ENCODE results near the gene MINK1.
A peak's percentile ranks its signal among the peaks of the same experiment; 100 is the strongest.

Gene MINK1

DNA sequence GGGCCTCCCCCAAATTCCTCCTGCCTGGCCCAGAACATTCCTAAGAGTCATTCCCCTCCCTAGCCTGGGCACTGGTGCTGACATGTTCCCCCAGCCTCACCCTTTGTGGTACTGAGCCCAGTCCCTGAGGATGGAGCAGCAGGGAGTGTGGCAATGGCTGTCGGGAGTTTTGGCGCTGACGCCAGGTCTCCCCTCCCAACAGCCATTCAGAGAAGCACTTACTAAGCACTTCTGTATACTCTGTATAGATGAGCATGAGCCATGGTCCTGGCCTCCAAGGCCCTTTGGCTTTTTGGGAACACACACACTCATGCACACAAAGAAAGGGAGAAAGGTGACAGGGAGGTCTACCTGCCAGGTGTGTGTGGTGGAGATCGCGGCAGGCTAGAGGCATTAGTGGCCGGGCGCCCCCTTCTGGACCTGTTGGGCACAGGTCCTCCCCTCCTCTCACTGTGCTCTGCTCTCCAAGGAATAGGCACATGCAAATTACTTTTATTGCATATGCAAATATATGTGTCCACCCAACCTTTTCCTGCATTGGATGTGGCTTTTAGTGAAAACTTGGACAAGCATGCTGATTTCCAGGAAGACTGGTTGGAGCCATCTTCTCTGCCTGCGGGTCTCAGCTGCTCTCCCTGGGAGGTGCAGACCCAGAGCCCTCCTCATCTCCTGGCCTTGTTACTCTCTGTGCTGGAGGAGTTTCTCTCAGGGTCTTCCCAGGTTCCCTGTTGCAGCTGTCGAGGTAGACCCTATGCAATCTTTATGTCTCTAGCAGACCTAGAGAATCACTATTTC lies 48.8 kb downstream of the MINK1 start:
- peak; percentile 37 for DNase-seq

DNA sequence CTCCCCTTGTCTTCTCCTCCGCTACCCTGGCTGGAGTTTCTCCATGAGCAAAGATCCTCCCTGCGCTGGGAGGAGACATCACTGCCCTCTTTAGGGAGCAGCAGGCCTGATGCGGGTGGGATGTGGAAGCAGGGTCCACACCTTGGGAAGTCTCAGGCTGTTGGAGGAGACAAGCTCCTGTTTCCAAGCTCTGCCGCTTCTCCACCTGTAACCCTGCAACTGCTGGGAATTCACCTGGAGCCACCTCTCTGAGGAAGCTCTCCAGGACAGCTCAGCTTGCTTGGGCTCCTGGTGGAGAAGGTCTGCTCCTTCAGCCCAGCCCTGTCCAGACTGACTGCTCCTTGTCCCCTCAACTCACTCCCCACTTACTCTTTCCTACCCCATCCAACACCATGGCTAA lies 51.3 kb downstream of the MINK1 start:
- no peak for DNase-seq

- no peak for DNase-seq
Measured at GRCh38 chr17:4886830-4887229, 53.7 kb downstream of the MINK1 start.

GRCh38 chr17:4887581-4887980 lies 54.4 kb downstream of the MINK1 start:
- no peak for DNase-seq

- no peak for DNase-seq
Measured at GRCh38 chr17:4891411-4892410, 58.6 kb downstream of the MINK1 start.

DNA sequence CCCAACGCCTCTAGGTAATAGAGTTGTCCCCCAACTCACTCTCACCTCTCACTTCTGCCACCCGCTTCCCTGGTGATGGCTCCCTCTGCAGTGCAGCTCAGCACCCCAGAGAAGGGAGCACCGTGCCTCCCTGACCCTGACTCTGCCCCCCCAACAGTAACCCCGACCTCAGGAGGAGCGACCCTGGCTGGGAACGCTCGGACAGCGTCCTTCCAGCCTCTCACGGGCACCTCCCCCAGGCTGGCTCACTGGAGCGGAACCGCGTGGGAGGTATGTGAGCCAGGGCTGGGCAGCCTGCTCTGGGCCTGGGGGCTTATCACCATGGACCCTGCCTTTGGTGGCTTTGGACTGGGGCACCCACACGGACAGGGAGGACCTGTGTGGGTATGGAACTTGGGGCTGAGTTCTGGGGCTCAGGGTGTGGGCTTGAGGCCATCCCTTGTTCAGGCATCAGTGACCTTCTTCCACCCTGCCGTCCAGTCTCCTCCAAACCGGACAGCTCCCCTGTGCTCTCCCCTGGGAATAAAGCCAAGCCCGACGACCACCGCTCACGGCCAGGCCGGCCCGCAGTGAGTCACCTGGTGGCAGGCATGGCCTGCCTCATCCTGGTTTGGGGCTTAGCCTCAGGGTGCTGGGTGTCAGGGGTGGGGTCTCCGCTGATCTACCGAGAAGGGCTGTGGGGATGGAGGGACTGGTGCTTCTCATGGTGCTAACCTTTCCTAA lies 59.5 kb downstream of the MINK1 start:
- no peak for DNase-seq

DNA sequence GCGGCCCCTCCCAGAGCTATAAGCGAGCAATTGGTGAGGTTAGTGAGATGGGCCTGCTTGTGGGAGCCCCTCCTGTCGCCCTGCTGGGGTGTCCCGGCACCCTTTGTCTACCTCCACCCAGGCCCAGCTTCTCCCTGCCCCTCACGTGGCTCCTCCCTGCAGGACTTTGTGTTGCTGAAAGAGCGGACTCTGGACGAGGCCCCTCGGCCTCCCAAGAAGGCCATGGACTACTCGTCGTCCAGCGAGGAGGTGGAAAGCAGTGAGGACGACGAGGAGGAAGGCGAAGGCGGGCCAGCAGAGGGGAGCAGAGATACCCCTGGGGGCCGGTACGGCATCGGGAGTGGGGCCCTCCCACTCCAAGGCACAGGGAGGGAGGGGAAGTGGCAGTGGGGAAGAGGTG lies 60.1 kb downstream of the MINK1 start:
- no peak for DNase-seq

DNA sequence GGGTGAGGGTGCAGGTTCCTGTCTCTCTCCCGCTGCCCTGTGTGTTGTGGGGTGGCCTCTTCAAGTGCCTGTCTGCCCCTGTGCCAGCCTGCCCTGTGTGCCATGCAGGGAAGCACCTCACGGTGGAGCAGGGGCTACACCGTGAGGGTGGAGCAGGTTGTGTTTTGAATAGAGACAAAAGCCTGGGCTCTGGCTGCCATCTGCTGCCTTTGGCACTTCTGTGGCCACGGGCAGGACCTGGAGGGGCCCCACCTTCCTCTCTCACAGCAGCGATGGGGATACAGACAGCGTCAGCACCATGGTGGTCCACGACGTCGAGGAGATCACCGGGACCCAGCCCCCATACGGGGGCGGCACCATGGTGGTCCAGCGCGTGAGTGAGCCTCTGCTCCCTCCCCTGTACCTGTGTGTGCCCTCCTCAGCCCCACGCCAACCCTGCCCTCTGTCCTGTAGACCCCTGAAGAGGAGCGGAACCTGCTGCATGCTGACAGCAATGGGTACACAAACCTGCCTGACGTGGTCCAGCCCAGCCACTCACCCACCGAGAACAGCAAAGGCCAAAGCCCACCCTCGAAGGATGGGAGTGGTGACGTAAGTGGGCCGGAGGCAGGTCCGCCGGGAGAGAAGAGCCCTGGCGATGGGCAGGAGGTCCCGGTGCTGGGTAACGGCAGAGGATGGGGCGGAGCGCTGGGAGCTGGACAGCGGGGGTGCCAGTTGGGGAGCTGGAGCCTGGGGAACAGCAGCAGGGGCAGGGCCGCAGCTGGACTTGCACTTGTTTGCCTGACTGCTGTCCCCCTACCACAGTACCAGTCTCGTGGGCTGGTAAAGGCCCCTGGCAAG lies 60.8 kb downstream of the MINK1 start:
- no peak for DNase-seq

- DNase-seq, result no peak
Measured at GRCh38 chr17:4895121-4895520, 62.0 kb downstream of the MINK1 start.

GRCh38 chr17:4895657-4896331 lies 62.7 kb downstream of the MINK1 start:
- no peak for DNase-seq

- DNase-seq, result no peak
Measured at GRCh38 chr17:4896332-4897197, 63.4 kb downstream of the MINK1 start.

DNA sequence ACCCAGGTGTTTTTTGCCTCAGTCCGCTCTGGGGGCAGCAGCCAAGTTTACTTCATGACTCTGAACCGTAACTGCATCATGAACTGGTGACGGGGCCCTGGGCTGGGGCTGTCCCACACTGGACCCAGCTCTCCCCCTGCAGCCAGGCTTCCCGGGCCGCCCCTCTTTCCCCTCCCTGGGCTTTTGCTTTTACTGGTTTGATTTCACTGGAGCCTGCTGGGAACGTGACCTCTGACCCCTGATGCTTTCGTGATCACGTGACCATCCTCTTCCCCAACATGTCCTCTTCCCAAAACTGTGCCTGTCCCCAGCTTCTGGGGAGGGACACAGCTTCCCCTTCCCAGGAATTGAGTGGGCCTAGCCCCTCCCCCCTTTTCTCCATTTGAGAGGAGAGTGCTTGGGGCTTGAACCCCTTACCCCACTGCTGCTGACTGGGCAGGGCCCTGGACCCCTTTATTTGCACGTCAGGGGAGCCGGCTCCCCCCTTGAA lies 64.1 kb downstream of the MINK1 start:
- no peak for DNase-seq

GRCh38 chr17:4897785-4898184 lies 64.6 kb downstream of the MINK1 start:
- DNase-seq, result no peak

DNA sequence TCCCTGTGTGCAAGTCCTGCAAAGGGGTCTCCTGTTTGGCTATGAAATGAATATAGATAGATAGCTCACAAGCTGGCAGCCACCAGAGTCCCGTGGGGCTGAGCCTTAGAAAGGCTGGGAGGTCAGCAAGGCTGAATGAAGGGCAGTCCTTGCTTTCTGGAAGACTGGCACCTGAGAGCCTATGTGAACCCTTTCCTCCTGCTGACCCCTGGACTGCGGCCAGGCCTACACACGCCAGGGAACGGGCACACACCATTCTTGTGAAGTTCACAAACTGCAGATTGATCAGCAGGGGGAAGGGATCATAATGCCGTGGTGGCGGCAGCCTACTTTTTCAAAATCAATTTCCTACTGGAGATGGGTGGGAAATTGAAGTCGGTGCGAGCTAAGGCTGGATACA lies 65.2 kb downstream of the MINK1 start:
- no peak for DNase-seq

- DNase-seq, result no peak
Measured at GRCh38 chr17:4898927-4899326, 65.8 kb downstream of the MINK1 start.

DNA sequence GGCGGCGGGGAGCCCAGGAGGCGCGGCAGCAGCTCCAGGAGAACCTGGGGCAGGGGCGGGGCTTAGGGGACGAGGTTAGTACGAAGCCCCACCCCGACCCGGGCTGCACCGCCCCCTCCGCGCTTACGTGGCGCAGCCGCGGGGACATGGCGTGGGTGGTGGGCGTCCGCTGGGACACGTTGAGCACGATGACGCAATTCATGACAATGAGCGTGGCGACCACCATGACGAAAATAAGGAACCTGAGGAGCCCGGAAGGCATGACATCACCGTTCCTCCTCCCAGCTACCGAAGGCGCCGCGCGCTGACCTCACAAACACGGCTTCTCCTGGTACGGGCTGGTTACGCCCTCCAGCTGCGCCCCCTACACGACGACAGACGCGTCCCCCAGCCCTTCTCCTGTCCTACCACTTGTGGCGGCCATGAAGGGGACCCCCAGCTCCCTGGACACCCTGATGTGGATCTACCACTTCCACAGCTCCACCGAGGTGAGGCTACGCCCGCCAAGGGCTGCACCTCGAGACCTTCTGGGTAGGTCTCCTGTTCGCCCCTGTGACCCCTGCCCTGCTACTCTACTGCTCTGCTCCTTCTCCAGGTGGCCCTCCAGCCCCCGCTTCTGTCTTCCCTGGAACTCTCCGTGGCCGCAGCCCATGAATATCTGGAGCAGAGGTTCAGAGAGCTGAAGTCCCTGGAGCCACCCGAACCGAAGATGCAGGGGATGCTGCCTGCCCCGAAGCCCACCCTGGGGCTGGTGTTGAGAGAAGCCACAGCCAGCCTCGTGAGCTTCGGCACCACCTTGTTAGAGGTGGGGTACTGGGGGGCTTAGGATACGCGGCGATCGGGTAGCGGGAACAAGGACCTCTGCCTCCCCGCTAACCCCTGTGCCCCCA lies 66.4 kb downstream of the MINK1 start, which contains the start of gene C17orf107:
Gene C17orf107 (plus strand): TSS at position 196 of the 890 bp plus-strand sequence. CDS start 227 bp downstream, at position 423.
- DNase-seq, result no peak

DNA sequence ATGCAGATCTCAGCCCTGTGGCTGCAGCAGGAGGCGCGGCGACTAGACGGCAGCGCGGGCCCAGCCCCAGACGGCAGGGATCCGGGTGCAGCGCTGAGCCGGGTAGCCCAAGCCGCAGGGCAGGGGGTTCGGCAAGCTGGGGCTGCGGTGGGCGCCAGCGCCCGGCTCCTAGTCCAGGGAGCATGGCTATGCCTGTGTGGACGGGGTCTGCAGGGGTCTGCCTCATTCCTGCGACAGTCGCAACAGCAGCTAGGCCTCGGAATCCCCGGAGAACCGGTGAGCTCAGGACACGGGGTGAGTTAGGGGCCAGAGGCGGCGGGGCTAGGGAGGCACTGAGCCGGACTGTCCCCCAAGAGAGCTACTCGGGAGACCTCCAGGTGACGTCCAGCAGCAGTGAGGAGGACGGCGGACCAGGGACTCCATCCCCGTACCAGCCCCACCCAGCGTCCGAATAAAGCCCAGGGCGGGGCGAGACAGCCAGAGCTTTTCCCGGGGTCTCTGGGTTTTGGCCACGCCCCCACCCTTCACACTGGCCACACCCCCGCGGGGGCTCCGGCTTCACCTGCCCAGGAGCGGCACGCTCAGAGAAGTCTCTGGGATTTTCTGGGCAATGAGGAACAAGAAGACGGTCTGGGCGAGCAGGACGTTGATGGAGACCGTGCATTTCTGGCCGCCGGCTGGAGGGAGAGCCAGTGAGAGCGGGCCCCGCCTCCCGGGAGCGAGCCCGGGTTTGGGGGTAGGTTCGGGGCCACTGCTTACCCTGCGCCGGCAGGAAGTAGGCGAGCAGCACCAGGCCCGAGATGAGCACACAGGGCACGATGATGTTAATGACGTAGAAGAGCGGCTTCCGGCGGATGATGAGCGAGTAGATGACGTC lies 67.3 kb downstream of the MINK1 start:
- no peak for DNase-seq

DNA sequence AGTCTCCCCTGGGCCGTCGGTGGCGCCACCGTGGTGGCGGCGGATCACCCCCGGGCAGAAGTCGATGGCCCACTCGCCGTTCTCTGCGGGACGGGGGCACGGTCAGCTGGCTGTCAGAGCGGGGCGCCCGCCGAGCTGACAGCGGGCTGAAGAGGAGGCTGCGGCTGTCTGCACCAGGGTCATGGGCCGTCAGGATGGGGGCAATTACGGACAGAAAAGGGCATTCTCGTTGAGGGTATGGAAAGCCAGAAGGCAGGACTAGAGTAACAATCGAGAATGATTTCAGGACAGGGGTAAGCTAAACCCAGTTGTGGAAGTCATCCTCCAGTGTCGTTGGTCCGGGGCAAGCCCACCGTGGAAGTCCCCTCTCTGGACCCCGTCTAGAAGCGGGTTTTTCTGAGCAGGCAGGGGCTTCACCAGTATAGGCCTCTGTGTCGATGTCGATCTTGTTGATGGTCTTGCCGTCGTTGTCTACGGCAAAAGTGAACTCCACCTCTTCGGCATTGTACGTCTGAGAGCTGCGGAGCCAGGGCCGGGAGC lies 68.0 kb downstream of the MINK1 start:
- no peak for DNase-seq
